Activated T-helper 2 cell treated with anti-CD3 and anti-CD28 coated beads, Interferon-gamma antibody, Interleukin-2, Interleukin-4, amounts not matched to agents 10 μg/mL and 5 μg/mL and 100 μg/mL, durations not matched to agents 14 hours and 24 hours and 36 hours (primary cell): ENCODE measurements around the gene RFC4. TPM values are rescaled to one million over a fixed set of nuclear protein-coding genes. Genes with fewer than 3 reads are reported as not detected.
A peak's percentile ranks its signal among the peaks of the same experiment; 100 is the strongest.
"Not testable (repeated sequence)": the region's sequence is repeated elsewhere in the genome, so short reads cannot be mapped to it uniquely, and the experiment has no call there.

Experiments used
- DNase-seq: peaks from one replicate; pipeline ENCODE4 v3.0.0; 2021; ENCODE audit warnings: low spot score
- H3K27ac Mint-ChIP-seq: one replicate; pipeline ENCODE4 v1.8.0; 2021; ENCODE audit warnings: mixed read lengths
- H3K27me3 Mint-ChIP-seq: one replicate; pipeline ENCODE4 v1.8.0; 2021; ENCODE audit warnings: low read depth, mixed read lengths
- H3K36me3 Mint-ChIP-seq: one replicate; pipeline ENCODE4 v1.8.0; 2021; ENCODE audit warnings: low read depth, mixed read lengths
- H3K4me1 Mint-ChIP-seq: one replicate; pipeline ENCODE4 v1.8.0; 2021; ENCODE audit warnings: low read depth, mixed read lengths
- H3K4me3 Mint-ChIP-seq: one replicate; pipeline ENCODE4 v1.8.0; 2021; ENCODE audit warnings: low read depth, mild to moderate bottlenecking, moderate library complexity, mixed read lengths
- H3K9me3 Mint-ChIP-seq: one replicate; pipeline ENCODE4 v1.8.0; 2021; ENCODE audit warnings: mixed read lengths
- intact Hi-C: fragments of 100-400 bp; cut with micrococcal nuclease; formaldehyde crosslinking; loops from one replicate; pipeline ENCODE4 v1.15.1; 2023
- total RNA-seq: library from RNA; stranded (reverse); gene quantifications from 2 replicates; pipeline ENCODE4 v1.2.3, GENCODE V29; 2022

Gene RFC4
- total RNA-seq, 1 donor from 2014 or later: 97.2 TPM

DNA sequence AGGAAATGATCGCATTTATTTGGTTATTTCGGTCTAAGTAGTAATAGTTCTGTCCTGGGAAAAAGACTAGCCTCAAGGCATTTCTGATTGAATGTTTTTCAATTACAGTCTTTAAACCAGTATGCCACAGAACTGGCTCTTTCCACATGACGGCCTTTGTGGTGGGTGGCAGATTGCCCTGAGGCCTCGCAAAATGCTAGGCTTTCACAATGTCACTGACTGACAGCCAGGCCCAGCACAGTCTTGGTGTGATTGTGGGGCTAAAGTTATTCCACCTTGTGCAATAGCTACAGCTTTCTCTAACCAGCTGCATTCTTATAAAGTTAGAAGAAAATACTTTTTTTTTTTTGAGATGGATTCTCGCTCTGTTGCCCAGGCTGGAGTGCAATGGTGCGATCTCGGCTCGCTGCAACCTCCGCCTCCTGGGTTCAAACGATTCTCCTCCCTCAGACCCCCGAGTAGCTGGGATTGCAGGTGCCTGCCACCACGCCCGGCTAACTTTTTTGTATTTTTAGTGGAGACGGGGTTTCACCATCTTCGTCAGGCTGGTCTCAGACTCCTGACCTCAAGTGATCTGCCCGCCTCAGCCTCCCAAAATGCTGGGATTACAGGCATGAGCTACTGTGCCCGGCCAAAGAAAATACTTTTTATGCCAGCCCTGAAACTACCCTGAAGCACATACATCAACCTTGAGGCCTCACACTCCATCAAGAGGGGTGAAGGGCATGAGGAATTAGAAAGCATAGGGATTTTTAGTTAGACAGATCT lies 33.8 kb upstream of the RFC4 start:
- DNase-seq: no peak
- Mint-ChIP-seq H3K27me3 (peaks cover 17% of the 10 kb centered on the region), H3K36me3 (no peaks in the 10 kb centered on the region), H3K9me3 (no peaks in the 10 kb centered on the region), H3K4me1 (no peaks in the 10 kb centered on the region), H3K27ac (no peak overlapping the region), H3K4me3 (no peak overlapping the region)
- intact Hi-C loops: no loop called here

DNA sequence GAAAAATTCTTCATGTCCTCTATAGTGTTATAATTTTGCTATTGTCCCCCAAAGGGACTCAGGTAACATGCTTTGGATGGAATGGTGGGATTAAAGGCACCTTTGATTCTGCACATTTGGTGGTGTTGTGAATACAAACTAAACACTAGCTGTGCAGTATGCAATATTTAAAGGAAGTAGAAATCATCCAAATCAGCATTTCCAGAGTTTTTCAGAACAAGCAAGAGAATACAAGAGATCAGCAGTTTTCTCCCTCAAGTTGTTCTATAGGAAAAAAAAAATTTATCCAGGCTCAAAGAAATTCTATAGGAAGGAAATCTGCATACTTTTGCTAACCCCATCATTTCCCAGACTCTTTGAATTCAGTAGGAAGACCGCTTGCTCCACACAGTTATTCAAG lies 26.0 kb upstream of the RFC4 start:
- Mint-ChIP-seq H3K4me3 (no peak overlapping the region), H3K36me3 (no peaks in the 10 kb centered on the region), H3K9me3 (no peaks in the 10 kb centered on the region), H3K4me1 (peaks cover 2% of the 10 kb centered on the region), H3K27ac (no peak overlapping the region), H3K27me3 (peaks cover 67% of the 10 kb centered on the region)
- intact Hi-C loops: no loop called here
- DNase-seq: no peak

DNA sequence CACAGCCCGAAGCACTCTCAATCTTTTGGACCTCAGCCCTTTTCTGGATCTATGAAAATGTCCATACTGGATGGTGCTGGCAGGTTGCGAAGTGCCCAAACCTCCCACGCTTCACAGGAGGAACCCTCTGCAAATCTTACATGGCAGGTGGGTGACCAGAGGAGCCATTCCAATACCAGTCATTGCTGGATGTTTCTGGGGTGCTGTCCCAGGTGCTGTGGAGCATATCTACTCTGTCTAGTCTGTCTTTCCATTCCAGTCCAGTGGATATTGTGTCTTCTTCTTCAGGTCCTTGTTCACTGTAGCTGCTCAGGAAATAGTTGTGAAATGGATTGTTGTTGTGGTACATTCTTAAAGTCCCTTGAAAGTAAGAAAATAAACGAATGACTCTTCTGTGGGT lies 25.5 kb upstream of the RFC4 start:
- Mint-ChIP-seq H3K9me3 (no peaks in the 10 kb centered on the region), H3K27ac (no peak overlapping the region), H3K36me3 (no peaks in the 10 kb centered on the region), H3K27me3 (peaks cover 67% of the 10 kb centered on the region), H3K4me3 (no peak overlapping the region), H3K4me1 (peaks cover 2% of the 10 kb centered on the region)
- intact Hi-C loops: no loop called here
- DNase-seq: no peak

DNA sequence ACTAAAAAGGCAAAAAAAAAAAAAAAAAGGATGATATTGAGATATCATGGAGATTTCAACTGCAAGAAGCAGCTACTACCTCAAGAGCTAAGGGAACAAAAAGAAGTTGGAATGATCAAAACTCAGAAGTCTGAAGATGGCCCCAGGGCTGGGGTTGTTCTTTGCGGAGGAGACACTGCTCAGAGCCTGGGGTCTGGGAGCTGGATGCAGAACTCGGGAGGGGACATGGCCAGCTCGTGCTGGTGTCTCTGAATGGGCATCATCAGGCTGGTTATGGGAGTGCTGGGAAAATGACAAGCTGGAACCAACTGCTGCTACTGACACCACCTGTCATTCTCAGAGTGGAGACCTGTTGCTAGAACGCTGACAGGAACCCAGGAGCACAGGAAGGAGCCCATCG lies 22.1 kb upstream of the RFC4 start:
- H3K27ac Mint-ChIP-seq: no peak overlapping the region
- no peak for DNase-seq
- peaks cover 50% of the 10 kb centered on the region for H3K27me3 Mint-ChIP-seq
- no peaks in the 10 kb centered on the region for H3K9me3 Mint-ChIP-seq
- peaks cover 3% of the 10 kb centered on the region for H3K36me3 Mint-ChIP-seq
- intact Hi-C loops: loop anchor here (5.0 to 10.0 kb wide), 2 partner anchors 256 to 844 kb away; partner anchors contain the start of gene DNAJB11
- no peak overlapping the region for H3K4me3 Mint-ChIP-seq
- H3K4me1 Mint-ChIP-seq: peaks cover 21% of the 10 kb centered on the region

- Mint-ChIP-seq H3K9me3 (no peaks in the 10 kb centered on the region), H3K27me3 (peaks cover 39% of the 10 kb centered on the region), H3K4me3 (peak overlapping the region; percentile 91), H3K27ac (peak overlapping the region; percentile 65), H3K4me1 (peaks cover 21% of the 10 kb centered on the region), H3K36me3 (peaks cover 3% of the 10 kb centered on the region)
- intact Hi-C loops: loop anchor here (2.0 to 10.0 kb wide), 6 partner anchors 20 to 842 kb away; partner anchors contain the start of genes DNAJB11, RFC4 and ST6GAL1
- peak; percentile 84 for DNase-seq
Observed at GRCh38 chr3:186826976-186827857, 20.9 kb upstream of the RFC4 start.

DNA sequence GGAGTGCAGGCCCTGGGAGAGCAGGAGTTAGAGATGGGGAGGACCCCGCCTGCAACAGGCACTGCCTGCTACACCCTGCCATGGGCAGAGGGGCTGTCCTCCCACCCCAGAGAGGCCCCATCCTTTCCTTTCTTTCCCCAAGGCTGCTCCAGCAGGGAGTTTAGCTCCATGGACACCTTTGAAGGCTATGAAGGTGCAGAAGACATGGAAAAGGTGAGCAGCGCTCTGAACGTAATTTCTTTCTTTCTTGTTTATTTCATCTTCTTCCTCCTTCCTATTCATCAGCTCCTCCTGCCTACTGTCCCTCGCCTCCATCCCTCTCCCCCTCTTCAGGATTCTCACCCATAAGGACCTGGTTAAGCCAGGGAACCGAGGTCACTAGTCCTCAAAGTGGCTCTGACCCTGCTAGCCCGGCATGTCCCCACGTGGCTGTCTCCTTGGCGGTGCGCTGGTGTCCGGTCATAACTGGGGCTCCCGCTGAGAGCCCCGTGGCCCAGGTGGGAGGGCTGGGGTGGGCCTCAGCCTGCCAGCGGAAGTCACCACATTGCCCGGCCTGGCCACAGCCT lies 20.2 kb upstream of the RFC4 start:
- peaks cover 32% of the 10 kb centered on the region for H3K27me3 Mint-ChIP-seq
- intact Hi-C loops: loop anchor here (2.0 to 10.0 kb wide), 6 partner anchors 20 to 842 kb away; partner anchors contain the start of genes DNAJB11, RFC4 and ST6GAL1
- H3K4me1 Mint-ChIP-seq: peaks cover 21% of the 10 kb centered on the region
- H3K9me3 Mint-ChIP-seq: no peaks in the 10 kb centered on the region
- H3K27ac Mint-ChIP-seq: peak overlapping the region; percentile 65
- DNase-seq: no peak
- H3K4me3 Mint-ChIP-seq: peak overlapping the region; percentile 91
- H3K36me3 Mint-ChIP-seq: peaks cover 3% of the 10 kb centered on the region

- Mint-ChIP-seq H3K4me3 (peak overlapping the region; percentile 91), H3K36me3 (peaks cover 3% of the 10 kb centered on the region), H3K9me3 (no peaks in the 10 kb centered on the region), H3K4me1 (peaks cover 21% of the 10 kb centered on the region), H3K27ac (peak overlapping the region; percentile 74), H3K27me3 (peaks cover 26% of the 10 kb centered on the region)
- intact Hi-C loops: loop anchor here (2.0 to 10.0 kb wide), 6 partner anchors 19 to 841 kb away; partner anchors contain the start of genes DNAJB11, RFC4 and ST6GAL1
- DNase-seq: no peak
Observed at GRCh38 chr3:186825872-186826409, 19.7 kb upstream of the RFC4 start.

DNA sequence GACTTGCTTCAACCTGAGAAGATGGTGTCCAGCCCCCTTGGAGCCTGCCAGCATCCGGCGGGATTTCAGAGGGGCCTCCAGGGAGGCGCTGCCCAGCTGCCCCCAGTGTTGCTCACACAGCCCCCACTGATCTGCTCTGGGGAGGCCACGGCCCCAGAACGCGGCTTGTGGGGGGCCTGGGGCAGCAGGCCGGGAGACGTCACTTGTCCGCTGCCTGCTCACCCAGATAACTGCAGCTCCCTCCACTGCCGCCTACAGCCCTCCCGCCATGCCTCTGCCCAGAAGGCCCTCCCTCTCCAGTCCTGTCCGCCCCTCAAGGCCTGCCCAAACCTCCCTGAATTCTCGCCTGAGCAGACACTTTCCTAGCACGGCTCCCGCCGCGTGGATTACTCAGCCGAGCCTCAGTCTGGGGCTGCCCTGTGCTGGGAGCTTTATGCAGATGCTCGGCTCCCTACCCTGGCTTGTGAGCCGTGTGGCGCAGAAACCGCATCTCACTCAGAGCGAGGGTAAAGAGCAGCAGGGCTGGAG lies 19.1 kb upstream of the RFC4 start:
- peak overlapping the region; percentile 74 for H3K27ac Mint-ChIP-seq
- H3K27me3 Mint-ChIP-seq: peaks cover 21% of the 10 kb centered on the region
- intact Hi-C loops: loop anchor here (5.0 to 10.0 kb wide), 2 partner anchors 253 to 841 kb away; partner anchors contain the start of gene DNAJB11
- H3K9me3 Mint-ChIP-seq: no peaks in the 10 kb centered on the region
- peaks cover 3% of the 10 kb centered on the region for H3K36me3 Mint-ChIP-seq
- peak overlapping the region; percentile 91 for H3K4me3 Mint-ChIP-seq
- peak; percentile 23 for DNase-seq
- peaks cover 21% of the 10 kb centered on the region for H3K4me1 Mint-ChIP-seq

DNA sequence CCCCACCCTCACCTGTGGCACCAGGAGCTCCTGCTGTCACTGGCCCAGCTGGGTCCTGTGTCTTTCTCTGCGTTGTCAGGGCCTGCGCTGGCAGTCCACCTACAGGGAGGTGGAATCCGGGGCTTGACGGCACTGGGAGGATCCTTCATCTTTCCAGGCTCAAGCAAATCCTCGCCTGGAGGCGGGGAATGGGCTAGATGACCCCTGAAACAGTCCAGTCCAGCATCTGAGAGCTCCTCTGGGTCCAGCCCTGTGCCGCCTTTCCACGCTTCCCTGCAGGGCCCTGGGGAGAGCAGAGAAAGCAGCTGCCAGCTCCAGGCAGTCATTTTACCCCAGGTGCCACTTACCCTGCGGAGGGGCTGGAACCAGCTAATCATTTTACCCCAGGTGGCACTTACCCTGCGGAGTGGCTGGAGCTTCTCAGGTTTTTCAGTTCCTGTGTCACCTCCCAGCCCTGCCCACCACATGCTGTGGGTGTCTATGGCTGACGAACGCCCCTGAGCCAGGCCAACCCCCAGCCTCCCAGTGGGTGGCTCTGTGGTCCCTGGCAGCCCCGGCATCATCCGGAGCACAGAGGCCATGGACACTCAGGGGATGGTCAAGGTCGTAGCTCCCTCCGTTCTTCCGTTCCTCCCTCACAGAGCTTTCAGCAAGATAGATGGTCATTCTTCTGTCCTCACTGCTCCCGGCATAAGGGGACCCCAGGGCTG lies 18.3 kb upstream of the RFC4 start:
- Mint-ChIP-seq H3K27me3 (peaks cover 13% of the 10 kb centered on the region), H3K4me3 (peak overlapping the region; percentile 4), H3K4me1 (peaks cover 21% of the 10 kb centered on the region), H3K27ac (no peak overlapping the region), H3K9me3 (no peaks in the 10 kb centered on the region), H3K36me3 (peaks cover 3% of the 10 kb centered on the region)
- intact Hi-C loops: loop anchor here (5.0 to 10.0 kb wide), 3 partner anchors 42 to 840 kb away; partner anchors contain the start of genes DNAJB11 and EIF4A2
- no peak for DNase-seq

- Mint-ChIP-seq H3K4me3 (no peak overlapping the region), H3K9me3 (no peaks in the 10 kb centered on the region), H3K27me3 (peaks cover 4% of the 10 kb centered on the region), H3K36me3 (peaks cover 3% of the 10 kb centered on the region), H3K4me1 (peaks cover 19% of the 10 kb centered on the region), H3K27ac (no peak overlapping the region)
- no peak for DNase-seq
- intact Hi-C loops: loop anchor here (5.0 to 10.0 kb wide), 2 partner anchors 41 to 839 kb away; partner anchors contain the start of gene EIF4A2
Observed at GRCh38 chr3:186823386-186823785, 17.1 kb upstream of the RFC4 start.

DNA sequence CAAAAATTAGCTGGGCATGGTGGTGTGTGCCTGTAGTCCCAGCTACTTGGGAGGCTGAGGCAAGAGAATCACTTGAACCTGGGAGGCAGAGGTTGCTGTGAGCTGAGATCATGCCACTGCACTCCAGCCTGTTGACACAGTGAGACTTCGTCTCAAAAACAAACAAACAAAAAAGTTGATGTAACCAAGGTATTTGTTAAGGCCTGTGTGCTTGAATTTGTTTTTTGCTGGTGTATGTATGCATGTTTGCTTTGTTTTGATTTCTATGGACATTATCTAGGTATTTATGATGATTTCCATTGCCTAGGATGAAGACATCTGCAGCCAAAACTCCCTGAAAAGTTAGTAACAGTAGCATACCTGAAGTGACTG lies 16.1 kb upstream of the RFC4 start:
- H3K9me3 Mint-ChIP-seq, DNase-seq, H3K27ac Mint-ChIP-seq, H3K27me3 Mint-ChIP-seq, H3K4me3 Mint-ChIP-seq, H3K36me3 Mint-ChIP-seq: not testable (repeated sequence)
- peaks cover 19% of the 10 kb centered on the region for H3K4me1 Mint-ChIP-seq
- intact Hi-C loops: loop anchor here (5.0 to 10.0 kb wide), 2 partner anchors 40 to 838 kb away; partner anchors contain the start of gene EIF4A2
